MM.1S (cell line): Measurements from ENCODE around the gene CDC34.

Experiments used
- DNase-seq: peaks from one replicate; pipeline ENCODE4 v3.0.0-alpha.2; 2015
- H2AFZ ChIP-seq: fragments of 300-600 bp; sonication (generic); 2 replicates; pipeline ENCODE4 v1.6.0; 2016; ENCODE audit warnings: antibody characterized with exemption, low read length
- H3F3A ChIP-seq: fragments of 300-600 bp; sonication (generic); 2 replicates; pipeline ENCODE4 v1.6.1; 2016; ENCODE audit warnings: mild to moderate bottlenecking, antibody characterized with exemption, low read length, moderate library complexity, mixed read lengths; ENCODE audit not compliant: insufficient read depth
- H3K27ac ChIP-seq: fragments of 300-600 bp; sonication (generic); 2 replicates; pipeline ENCODE4 v1.5.1; 2016; ENCODE audit warnings: mild to moderate bottlenecking, low read length
- H3K27me3 ChIP-seq: fragments of 300-600 bp; sonication (generic); replicated peaks from 2 replicates; pipeline ENCODE4 v1.6.0; 2016; ENCODE audit warnings: low read length; ENCODE audit not compliant: insufficient read depth
- H3K36me3 ChIP-seq: fragments of 300-600 bp; sonication (generic); replicated peaks from 2 replicates; pipeline ENCODE4 v1.6.1; 2016; ENCODE audit warnings: mild to moderate bottlenecking, low read length, mixed read lengths; ENCODE audit not compliant: insufficient read depth
- H3K4me1 ChIP-seq: fragments of 300-600 bp; sonication (generic); 2 replicates; pipeline ENCODE4 v1.6.1; 2016; ENCODE audit warnings: low read length, mixed read lengths
- H3K4me2 ChIP-seq: fragments of 300-600 bp; sonication (generic); 2 replicates; pipeline ENCODE4 v1.6.0; 2016; ENCODE audit warnings: low read depth, low read length
- H3K4me3 ChIP-seq: fragments of 300-600 bp; sonication (generic); 2 replicates; pipeline ENCODE4 v1.5.1; 2016; ENCODE audit warnings: low read length, mixed read lengths
- H3K79me2 ChIP-seq: fragments of 300-600 bp; sonication (generic); 2 replicates; pipeline ENCODE4 v1.6.1; 2016; ENCODE audit warnings: mixed run types, low read length, mixed read lengths
- H3K9ac ChIP-seq: fragments of 300-600 bp; sonication (generic); 2 replicates; pipeline ENCODE4 v1.6.1; 2016; ENCODE audit warnings: low read length, mixed read lengths
- H3K9me2 ChIP-seq: fragments of 300-600 bp; sonication (generic); replicated peaks from 2 replicates; pipeline ENCODE4 v1.6.1; 2016; ENCODE audit warnings: mild to moderate bottlenecking, low read length, mixed read lengths; ENCODE audit not compliant: insufficient read depth
- H3K9me3 ChIP-seq: fragments of 300-600 bp; sonication (generic); replicated peaks from 2 replicates; pipeline ENCODE4 v1.6.1; 2016; ENCODE audit warnings: mild to moderate bottlenecking, low read length, mixed read lengths; ENCODE audit not compliant: insufficient read depth
- H4K20me1 ChIP-seq: fragments of 300-600 bp; sonication (generic); 2 replicates; pipeline ENCODE4 v1.6.1; 2016; ENCODE audit warnings: mild to moderate bottlenecking, low read length, moderate library complexity, mixed read lengths; ENCODE audit not compliant: insufficient read depth
- EZH2 ChIP-seq: fragments of 300-600 bp; sonication (generic); optimal IDR thresholded peaks from 2 replicates; pipeline ENCODE3; 2017; ENCODE audit warnings: low read depth, mild to moderate bottlenecking, antibody characterized with exemption, low read length, mixed read lengths
- EZH2phosphoT487 ChIP-seq: fragments of 300-600 bp; sonication (generic); IDR thresholded peaks from 2 replicates; pipeline ENCODE4 v1.6.1; 2018; ENCODE audit warnings: antibody characterized with exemption, low read length
- TF ChIP-seq, protein P1 (sequence below): fragments of 300-600 bp; sonication (generic); IDR thresholded peaks from 2 replicates; pipeline ENCODE4 v1.5.1; 2016; ENCODE audit warnings: antibody characterized with exemption, low read length, mixed read lengths

CDC34 gene

DNA sequence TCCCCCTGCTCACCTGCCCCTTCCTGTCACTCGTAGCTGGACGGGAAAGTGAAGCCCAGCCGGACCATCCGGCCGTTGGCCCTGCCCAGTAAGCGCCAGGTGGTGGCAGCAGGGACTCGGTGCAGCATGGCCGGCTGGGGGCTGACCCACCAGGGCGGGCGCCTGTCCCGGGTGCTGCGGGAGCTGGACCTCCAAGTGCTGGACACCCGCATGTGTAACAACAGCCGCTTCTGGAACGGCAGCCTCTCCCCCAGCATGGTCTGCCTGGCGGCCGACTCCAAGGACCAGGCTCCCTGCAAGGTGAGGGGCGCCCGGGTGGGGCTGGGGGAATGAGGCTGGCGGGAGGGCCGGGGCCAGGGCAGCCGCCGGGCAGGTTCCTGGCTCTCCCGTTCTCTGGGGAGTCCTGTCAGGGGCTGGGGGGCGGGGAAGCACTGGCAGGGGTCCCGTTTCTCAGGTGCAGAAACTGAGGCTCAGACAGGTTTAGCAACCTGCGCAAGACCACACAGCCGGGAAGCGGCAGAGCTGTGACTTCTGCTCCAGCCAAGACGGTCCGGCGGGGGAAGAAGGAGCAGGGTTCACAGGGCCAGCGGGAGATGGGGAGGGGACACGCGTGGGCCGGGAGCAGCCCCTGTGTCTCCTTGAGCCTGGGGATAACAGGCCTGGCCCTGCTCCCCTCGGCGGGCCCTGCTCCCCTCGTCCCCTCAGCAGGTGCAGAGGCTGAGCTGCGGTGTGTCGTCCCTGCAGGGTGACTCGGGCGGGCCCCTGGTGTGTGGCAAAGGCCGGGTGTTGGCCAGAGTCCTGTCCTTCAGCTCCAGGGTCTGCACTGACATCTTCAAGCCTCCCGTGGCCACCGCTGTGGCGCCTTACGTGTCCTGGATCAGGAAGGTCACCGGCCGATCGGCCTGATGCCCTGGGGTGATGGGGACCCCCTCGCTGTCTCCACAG is 17.6 kb downstream of the CDC34 start:
- no peak overlapping the region for H3K4me3 ChIP-seq
- H2AFZ ChIP-seq: no peak overlapping the region
- no peaks in the 10 kb centered on the region for H3K4me1 ChIP-seq
- no peak overlapping the region for H3K4me2 ChIP-seq
- peaks cover 63% of the 10 kb centered on the region for H3K27me3 ChIP-seq
- no peaks in the 10 kb centered on the region for H3K36me3 ChIP-seq
- no peak for DNase-seq
- no peak overlapping the region for H3K27ac ChIP-seq
- no peak overlapping the region for H3K9ac ChIP-seq
- no peaks in the 10 kb centered on the region for H3K79me2 ChIP-seq
- H3K9me3 ChIP-seq: no peaks in the 10 kb centered on the region
- no peaks in the 10 kb centered on the region for H3K9me2 ChIP-seq
- no peaks in the 10 kb centered on the region for H4K20me1 ChIP-seq
- no peaks in the 10 kb centered on the region for H3F3A ChIP-seq
- TF ChIP-seq, protein P1, sequence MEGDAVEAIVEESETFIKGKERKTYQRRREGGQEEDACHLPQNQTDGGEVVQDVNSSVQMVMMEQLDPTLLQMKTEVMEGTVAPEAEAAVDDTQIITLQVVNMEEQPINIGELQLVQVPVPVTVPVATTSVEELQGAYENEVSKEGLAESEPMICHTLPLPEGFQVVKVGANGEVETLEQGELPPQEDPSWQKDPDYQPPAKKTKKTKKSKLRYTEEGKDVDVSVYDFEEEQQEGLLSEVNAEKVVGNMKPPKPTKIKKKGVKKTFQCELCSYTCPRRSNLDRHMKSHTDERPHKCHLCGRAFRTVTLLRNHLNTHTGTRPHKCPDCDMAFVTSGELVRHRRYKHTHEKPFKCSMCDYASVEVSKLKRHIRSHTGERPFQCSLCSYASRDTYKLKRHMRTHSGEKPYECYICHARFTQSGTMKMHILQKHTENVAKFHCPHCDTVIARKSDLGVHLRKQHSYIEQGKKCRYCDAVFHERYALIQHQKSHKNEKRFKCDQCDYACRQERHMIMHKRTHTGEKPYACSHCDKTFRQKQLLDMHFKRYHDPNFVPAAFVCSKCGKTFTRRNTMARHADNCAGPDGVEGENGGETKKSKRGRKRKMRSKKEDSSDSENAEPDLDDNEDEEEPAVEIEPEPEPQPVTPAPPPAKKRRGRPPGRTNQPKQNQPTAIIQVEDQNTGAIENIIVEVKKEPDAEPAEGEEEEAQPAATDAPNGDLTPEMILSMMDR: no peak
- TF ChIP-seq EZH2: no peak
- no peak for TF ChIP-seq EZH2phosphoT487

- Histone ChIP-seq H3K79me2 (no peaks in the 10 kb centered on the region), H3K4me3 (no peak overlapping the region), H3K27ac (no peak overlapping the region), H3K9ac (no peak overlapping the region), H3F3A (no peaks in the 10 kb centered on the region), H4K20me1 (no peaks in the 10 kb centered on the region; the same call in 1 of the 2 replicates), H3K4me2 (no peak overlapping the region), H3K9me2 (no peaks in the 10 kb centered on the region), H3K36me3 (no peaks in the 10 kb centered on the region), H3K27me3 (peaks cover 72% of the 10 kb centered on the region), H2AFZ (no peak overlapping the region), H3K4me1 (no peaks in the 10 kb centered on the region), H3K9me3 (no peaks in the 10 kb centered on the region)
- DNase-seq: no peak
- TF ChIP-seq EZH2: no peak
- TF ChIP-seq, protein P1: no peak
- TF ChIP-seq EZH2phosphoT487: no peak
Observed at GRCh38 chr19:554817-555216, 23.3 kb downstream of the CDC34 start.

DNA sequence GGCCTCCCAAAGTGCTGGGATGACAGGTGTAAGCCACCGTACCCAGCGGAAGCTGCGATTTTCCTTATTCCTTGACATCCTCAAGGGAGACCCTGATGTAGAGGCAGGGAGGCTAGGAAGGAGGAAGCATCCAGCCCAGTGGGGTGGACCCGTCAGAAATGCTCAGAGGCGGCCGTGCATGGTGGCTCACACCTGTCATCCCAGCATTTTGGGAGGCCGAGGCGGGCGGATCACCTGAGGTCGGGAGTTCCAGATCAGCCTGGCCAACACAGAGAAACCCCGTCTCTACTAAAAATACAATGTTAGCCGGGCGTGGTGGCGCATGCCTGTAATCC is 23.9 kb downstream of the CDC34 start:
- H3K4me3 ChIP-seq: no peak overlapping the region
- no peak for TF ChIP-seq EZH2
- no peak for TF ChIP-seq EZH2phosphoT487
- no peaks in the 10 kb centered on the region for H3K9me3 ChIP-seq
- H3K9ac ChIP-seq: no peak overlapping the region
- H3K36me3 ChIP-seq: no peaks in the 10 kb centered on the region
- no peaks in the 10 kb centered on the region for H3K4me1 ChIP-seq
- H3K4me2 ChIP-seq: no peak overlapping the region
- peaks cover 67% of the 10 kb centered on the region for H3K27me3 ChIP-seq
- H2AFZ ChIP-seq: no peak overlapping the region
- no peaks in the 10 kb centered on the region for H3K79me2 ChIP-seq
- H3F3A ChIP-seq: no peaks in the 10 kb centered on the region
- no peak for DNase-seq
- H3K27ac ChIP-seq: no peak overlapping the region
- no peaks in the 10 kb centered on the region; the same call in 1 of the 2 replicates for H4K20me1 ChIP-seq
- no peaks in the 10 kb centered on the region for H3K9me2 ChIP-seq
